GM15510 (cell line): ENCODE measurements around the gene PIBF1.

Experiments
- POLR2A ChIP-seq: IDR thresholded peaks from 3 replicates; pipeline ENCODE4 v1.6.1; 2011; ENCODE audit warnings: borderline replicate concordance; ENCODE audit not compliant: insufficient read length; ENCODE audit errors: extremely low read depth

The PIBF1 gene

DNA sequence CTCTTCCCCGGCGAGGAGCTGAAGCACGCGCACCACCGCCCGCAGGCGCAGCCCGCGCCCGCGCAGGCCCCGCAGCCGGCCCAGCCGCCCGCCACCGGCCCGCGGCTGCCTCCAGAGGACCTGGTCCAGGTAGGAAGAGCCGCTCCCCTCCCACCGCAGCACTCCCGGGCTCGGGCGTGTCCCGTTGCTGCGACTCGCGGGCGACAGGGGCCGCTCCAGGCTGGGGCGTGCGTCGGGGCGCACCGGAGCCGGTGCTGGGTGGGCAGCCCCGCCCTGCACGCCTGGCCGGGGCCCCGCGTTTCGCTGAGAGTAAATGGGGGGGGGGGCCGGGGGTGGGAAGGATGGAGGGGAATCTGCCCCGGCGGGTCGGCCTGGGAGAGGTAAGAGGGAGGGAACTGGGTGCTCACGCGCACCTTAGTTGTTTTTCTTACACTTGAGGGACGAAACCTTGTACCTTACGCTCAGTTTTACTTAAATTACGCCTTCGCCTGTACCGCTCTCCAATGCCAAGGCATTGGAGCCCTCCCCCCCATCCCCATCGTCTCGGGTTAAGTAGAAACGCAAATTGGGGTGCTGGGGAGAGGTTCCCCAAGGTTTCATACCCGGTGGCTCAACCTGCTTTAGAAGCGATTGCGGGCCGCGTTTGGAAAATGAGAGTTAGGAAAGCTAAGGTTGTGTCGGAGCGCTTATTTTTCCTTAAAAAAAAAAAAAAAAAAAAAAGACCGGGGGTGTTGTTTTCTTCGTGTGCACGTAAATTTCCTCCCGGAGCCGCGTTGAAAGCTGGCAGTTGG is 277.7 kb downstream of the PIBF1 start:
- no peak for TF ChIP-seq POLR2A

DNA sequence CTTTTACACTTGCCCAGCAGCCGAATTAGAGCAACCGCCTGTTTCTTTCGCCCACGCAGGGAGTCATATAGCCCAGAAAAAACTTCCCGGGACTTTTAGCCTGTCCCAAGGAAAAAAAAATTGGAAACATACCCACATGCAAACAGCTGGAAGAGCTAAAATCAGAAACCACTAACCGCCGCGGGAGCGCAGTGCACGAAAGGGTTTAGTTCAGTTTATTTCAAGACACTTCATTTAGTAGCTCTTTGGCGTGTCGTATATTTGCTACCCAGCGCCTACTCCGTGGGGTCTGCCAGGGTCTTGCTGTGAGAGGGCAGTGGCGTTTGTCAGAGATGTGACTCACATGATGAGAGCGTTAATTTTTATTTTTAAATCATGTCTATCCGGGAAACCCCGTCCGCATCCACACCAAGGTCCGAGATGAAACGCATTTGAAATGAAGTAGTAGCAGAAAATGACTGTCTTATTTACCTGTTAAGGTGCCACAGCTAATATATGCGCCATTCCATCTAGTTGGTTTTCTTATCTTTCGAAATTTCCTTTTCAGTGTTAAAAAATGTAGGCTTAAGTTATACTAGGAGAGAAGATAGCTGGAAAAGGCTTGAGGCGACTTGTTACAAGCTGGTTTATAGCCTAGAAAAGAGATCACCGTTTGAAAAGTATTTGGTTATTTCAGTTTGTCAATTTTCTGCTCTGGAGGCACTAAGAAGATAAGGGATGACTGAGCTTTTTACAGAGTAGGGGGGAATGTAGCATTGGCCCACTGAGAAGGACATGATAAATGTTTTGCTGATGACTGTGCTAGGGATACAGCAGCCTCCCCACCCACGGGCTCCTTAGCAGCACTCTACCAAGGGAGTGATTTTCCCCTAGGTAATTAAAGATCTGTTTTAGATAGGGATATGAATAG is 278.6 kb downstream of the PIBF1 start:
- TF ChIP-seq POLR2A, result no peak

DNA sequence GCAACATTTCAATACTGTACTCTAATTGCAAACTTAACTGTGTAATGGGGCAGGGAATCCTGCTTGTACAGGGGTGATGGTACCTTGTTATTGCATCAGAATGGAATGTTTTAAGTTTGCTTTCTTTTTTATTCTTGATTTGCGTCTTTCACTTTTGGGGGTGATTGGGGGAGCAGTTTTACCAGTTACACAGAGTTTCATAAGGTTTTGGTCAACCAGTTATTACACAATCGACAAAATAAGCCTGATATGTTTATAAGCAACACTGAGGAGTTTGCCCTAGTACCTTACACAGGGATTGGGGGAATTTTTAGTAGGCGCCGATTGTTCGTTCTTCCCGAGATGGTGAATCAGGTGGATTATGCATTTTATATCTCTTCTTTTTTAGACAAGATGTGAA is 279.5 kb downstream of the PIBF1 start:
- TF ChIP-seq POLR2A, result no peak

DNA sequence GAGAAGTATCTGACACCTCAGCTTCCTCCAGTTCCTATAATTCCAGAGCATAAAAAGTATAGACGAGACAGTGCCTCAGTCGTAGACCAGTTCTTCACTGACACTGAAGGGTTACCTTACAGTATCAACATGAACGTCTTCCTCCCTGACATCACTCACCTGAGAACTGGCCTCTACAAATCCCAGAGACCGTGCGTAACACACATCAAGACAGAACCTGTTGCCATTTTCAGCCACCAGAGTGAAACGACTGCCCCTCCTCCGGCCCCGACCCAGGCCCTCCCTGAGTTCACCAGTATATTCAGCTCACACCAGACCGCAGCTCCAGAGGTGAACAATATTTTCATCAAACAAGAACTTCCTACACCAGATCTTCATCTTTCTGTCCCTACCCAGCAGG is 279.9 kb downstream of the PIBF1 start:
- no peak for TF ChIP-seq POLR2A

DNA sequence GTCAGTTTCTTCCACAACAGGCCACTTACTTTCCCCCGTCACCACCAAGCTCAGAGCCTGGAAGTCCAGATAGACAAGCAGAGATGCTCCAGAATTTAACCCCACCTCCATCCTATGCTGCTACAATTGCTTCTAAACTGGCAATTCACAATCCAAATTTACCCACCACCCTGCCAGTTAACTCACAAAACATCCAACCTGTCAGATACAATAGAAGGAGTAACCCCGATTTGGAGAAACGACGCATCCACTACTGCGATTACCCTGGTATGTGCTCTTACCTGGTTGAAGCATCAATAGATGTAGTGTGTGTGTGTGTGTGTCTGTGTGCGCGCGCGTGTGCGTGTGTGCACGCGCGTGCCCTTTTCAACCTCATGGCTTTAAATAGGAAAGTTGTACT is 280.5 kb downstream of the PIBF1 start:
- TF ChIP-seq POLR2A, result no peak

DNA sequence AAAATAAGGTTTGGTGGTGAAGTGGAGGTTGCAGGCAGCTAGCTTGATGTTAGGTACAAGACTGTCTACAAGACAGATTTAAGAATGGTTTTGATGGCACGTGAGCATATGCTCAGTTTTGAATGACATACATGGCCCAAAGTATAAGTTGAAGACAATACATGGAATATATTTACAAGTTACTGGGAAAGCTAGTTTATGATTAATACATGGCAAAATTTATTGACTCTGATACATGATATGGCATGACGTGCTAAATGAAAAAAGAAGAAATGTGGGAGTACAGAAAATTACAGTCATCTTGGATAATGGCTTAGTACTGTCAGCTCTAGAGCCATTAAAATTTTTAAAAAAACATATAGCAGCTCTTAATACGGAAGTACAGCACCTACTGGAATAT is 281.2 kb downstream of the PIBF1 start:
- no peak for TF ChIP-seq POLR2A

DNA sequence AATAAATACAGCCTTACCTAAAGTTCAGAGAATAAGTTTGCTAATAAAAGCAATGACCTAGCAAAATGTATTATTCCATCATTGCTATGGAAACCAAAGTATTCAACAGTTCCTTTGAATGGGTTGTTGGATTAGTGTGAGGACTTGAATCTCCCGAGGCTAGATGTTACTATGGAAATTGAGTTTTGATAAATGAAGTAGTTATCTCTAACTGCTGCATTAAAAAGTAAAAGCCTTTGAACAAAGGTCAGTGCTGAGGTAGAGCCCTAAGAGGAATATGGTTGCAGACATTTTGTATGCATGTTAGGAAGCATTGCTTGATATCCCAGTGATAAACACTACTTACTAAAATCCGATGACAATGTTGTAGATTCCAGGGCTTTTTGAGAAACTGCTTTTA is 283.1 kb downstream of the PIBF1 start:
- TF ChIP-seq POLR2A, result no peak

DNA sequence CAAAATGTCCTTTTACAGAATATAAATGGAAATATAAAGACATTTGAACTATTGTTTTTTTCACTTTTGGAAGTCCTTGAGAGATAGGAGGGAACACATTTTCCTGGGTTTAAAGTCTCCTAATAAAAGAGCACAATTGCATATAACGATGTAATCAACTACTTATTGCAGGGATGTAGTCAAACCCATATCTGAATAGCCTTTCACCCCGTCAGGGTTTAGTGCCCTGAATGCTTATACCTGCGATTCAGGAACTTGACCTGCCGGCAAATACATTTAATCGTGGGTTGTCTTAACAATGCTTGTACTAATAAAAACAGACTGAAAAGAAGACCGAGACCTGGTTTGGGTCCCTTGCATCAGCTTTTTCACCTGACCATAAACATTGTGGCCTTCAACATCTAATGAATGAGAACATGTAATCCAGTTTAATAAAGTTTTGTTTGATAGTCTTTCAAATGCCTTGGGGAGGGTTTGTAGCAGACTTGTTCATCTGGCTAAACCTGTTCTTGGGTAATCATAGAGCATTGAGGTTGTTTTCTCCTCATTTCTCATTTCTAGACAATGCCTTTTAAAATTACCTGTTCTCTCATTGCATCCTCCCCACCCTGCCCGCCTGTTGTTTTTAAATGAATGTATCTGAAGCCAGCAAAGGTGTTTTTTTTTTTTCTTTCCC is 283.9 kb downstream of the PIBF1 start:
- no peak for TF ChIP-seq POLR2A
